ENCODE measurements around the gene ZNF74.

DNA sequence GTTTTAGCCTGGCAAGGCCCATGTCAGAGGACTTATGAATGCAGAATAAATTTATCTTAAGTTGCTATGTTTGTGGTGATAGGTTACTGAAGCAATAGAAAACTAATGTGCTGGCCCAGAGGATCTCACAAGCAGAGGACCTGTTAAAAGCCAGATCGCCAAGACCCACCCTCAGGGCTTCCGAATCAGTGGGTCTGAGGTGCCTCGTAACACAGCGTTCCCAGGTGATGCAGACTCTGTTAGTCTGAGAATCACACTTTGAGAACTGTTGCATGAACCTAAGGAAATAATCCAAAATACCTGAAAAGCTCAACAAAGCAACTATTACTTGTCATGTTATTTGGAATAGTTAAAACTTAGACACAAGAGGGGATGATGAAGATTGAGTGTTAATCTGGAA lies 50.4 kb downstream of the ZNF74 start:
- TF ChIP-seq POLR2A (IDR thresholded peaks at IDR 0.05), result no peak
- TF ChIP-seq, protein P1, sequence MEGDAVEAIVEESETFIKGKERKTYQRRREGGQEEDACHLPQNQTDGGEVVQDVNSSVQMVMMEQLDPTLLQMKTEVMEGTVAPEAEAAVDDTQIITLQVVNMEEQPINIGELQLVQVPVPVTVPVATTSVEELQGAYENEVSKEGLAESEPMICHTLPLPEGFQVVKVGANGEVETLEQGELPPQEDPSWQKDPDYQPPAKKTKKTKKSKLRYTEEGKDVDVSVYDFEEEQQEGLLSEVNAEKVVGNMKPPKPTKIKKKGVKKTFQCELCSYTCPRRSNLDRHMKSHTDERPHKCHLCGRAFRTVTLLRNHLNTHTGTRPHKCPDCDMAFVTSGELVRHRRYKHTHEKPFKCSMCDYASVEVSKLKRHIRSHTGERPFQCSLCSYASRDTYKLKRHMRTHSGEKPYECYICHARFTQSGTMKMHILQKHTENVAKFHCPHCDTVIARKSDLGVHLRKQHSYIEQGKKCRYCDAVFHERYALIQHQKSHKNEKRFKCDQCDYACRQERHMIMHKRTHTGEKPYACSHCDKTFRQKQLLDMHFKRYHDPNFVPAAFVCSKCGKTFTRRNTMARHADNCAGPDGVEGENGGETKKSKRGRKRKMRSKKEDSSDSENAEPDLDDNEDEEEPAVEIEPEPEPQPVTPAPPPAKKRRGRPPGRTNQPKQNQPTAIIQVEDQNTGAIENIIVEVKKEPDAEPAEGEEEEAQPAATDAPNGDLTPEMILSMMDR (IDR thresholded peaks at IDR 0.05), result no peak
